Hindlimb muscle (tissue), 1 donor: ENCODE results near the gene FBXO44. TPM values are rescaled to one million over a fixed set of nuclear protein-coding genes. Genes with fewer than 3 reads are reported as not detected.

Experiments
- DNase-seq: peaks from one replicate; pipeline ENCODE4 v3.0.0-alpha.2; 2013
- polyA plus RNA-seq: library from polyadenylated mRNA; unstranded; fragments of 120-200 nt; gene quantifications from one replicate; pipeline ENCODE4 v1.2.1, GENCODE V29; 2013; ENCODE audit not compliant: insufficient read length

The FBXO44 gene
- polyA plus RNA-seq, 1 donor, result 5.3 TPM

DNA sequence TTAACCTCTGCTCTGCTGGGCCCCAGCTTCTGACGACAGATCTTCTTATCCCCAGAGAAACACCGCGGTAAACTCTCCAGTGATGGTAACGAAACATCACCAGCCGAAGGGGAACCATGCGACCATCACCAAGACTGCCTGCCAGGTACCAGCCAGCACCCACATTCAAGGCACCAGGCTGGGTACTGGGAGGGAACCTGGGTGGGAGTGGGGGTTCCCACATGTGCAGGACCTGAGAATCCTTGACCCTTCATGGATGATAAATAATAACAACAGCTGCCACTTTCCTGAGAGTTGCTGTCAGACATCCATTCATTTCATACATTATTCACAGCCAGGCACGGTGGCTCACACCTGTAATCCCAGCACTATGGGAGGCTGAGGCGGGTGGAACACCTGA lies 57.6 kb downstream of the FBXO44 start:
- no peak for DNase-seq

Other genes with a start within 250 kb of the FBXO44 start
- gene DISP3, start 175.7 kb upstream of the FBXO44 start, polyA plus RNA-seq, result 0.30 TPM
- 0.58 TPM for gene FBXO2, start 448 bp upstream of the FBXO44 start, polyA plus RNA-seq
- 4.8 TPM for gene FBXO6, start 9.3 kb downstream of the FBXO44 start, polyA plus RNA-seq
- 29.4 TPM for gene MAD2L2, start 26.3 kb downstream of the FBXO44 start, polyA plus RNA-seq
- gene DRAXIN, start 36.8 kb downstream of the FBXO44 start, polyA plus RNA-seq, result 0.26 TPM
- gene AGTRAP, start 81.3 kb downstream of the FBXO44 start, polyA plus RNA-seq, result 22.2 TPM
- 7.2 TPM for gene C1orf167, start 107.3 kb downstream of the FBXO44 start, polyA plus RNA-seq
- gene MTHFR, start 151.1 kb downstream of the FBXO44 start, polyA plus RNA-seq, result 62.3 TPM
- gene CLCN6, start 151.3 kb downstream of the FBXO44 start, polyA plus RNA-seq, result 15.8 TPM
- gene NPPA, start 192.9 kb downstream of the FBXO44 start, polyA plus RNA-seq, result 1.8 TPM
- gene NPPB, start 204.1 kb downstream of the FBXO44 start, polyA plus RNA-seq, result not detected